ENCODE data around the gene AKT2.

DNA sequence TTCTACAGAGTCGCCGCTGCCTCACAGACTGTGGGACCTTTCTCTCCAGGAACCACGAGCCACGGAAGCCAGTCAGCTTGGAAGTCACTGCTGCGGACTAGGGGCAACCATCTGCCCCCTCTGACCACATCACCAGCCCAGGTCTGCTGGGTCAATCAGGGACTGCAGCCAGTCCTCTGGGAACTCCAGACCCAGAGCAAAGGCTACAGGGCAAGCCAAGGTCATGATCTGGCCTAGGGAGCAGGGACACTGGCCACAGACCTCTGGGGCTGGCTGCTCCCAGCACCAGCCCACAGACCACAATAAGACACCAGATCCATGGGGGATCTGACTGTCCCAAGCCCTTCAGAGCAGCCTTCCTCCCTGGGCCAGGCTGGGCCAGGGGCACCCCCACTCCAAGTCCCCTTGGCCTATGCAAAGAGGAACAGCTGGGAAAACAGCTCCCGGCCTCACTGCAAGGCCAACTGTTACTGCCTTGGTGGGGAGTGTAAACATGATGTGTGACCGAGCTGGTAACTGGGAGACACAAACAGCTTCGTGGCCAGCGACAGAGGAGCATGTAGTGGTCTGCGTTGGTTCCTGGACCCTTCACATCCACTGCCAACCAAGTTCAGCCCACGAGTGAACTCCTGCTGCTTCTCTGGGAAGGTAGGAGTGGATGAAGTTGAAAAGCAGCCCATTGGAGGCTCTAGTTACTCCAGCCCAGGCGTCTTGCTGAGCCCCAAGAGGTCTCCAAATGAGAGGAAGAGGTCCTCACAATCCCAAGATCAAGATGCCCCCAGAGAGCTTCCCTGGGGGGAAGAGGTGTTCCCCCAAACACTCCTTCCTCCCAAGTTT, 1.5 kb downstream of the AKT2 start:
- TF ChIP-seq CTCF (conservative IDR thresholded peaks at IDR 0.05; ENCODE audit: low read length) (no peak), EZH2phosphoT487 (IDR thresholded peaks at IDR 0.05; ENCODE audit: borderline replicate concordance) (no peak)

Measured in Loucy (cell line).